ENCODE results near the gene HAP1. TPM values are rescaled to one million over a fixed set of nuclear protein-coding genes. Genes with fewer than 3 reads are reported as not detected.

HAP1 gene
- total and polyA plus RNA-seq, 2 donors (not counting 1 experiment from before 2014, with no cell fraction given), result 0.02 to 0.17 TPM

DNA sequence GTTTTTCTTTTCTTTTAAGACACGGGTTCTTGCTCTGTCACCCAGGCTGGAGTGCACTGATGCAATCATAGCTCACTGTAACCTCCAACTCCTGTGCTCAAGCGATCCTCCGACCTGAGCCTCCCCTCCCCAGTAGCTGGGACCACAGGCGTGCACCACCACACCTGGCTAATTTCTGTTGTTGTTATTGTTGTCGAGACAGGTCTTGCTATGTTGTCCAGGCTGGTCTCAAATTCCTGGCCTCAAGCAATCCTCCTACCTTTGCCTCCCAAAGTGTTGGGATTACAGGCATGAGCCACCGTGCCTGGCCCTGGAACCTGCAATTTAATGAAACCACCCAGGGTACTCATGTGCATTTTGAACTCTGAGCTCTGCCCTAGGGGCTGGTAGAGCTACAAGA, 27.9 kb upstream of the HAP1 start:
- H2AFZ ChIP-seq (ENCODE audit: low read length), result no peak overlapping the region
- TF ChIP-seq, protein P1, sequence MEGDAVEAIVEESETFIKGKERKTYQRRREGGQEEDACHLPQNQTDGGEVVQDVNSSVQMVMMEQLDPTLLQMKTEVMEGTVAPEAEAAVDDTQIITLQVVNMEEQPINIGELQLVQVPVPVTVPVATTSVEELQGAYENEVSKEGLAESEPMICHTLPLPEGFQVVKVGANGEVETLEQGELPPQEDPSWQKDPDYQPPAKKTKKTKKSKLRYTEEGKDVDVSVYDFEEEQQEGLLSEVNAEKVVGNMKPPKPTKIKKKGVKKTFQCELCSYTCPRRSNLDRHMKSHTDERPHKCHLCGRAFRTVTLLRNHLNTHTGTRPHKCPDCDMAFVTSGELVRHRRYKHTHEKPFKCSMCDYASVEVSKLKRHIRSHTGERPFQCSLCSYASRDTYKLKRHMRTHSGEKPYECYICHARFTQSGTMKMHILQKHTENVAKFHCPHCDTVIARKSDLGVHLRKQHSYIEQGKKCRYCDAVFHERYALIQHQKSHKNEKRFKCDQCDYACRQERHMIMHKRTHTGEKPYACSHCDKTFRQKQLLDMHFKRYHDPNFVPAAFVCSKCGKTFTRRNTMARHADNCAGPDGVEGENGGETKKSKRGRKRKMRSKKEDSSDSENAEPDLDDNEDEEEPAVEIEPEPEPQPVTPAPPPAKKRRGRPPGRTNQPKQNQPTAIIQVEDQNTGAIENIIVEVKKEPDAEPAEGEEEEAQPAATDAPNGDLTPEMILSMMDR (conservative IDR thresholded peaks at IDR 0.05 in 1 of 2, IDR thresholded peaks at IDR 0.05 in 1 of 2; ENCODE audit: low read depth in 1 of 2, low read length in 2 of 2), result no peak
- TF ChIP-seq EZH2 (IDR thresholded peaks at IDR 0.05; ENCODE audit: low read length, missing control alignments), result no peak
- H3K27me3 ChIP-seq (ENCODE audit: control insufficient read depth, insufficient read depth, low read length), result no peaks in the 10 kb centered on the region
- no peaks in the 10 kb centered on the region for H3K36me3 ChIP-seq (ENCODE audit: control insufficient read depth, insufficient read depth, low read length)
- no peaks in the 10 kb centered on the region for H3K9me3 ChIP-seq (ENCODE audit: control insufficient read depth, insufficient read depth, low read depth, low read length)
- no peaks in the 10 kb centered on the region for H3K79me2 ChIP-seq (ENCODE audit: control insufficient read depth, insufficient read depth, low read length)
- H3K9ac ChIP-seq (ENCODE audit: insufficient read depth, low read length), result no peak overlapping the region
- DNase-seq (ENCODE audit: low read depth in 2 of 2), result no peak
- no peaks in the 10 kb centered on the region for H4K20me1 ChIP-seq (ENCODE audit: control insufficient read depth, extremely low read depth, insufficient read depth, low read length)
- H3K4me2 ChIP-seq (ENCODE audit: extremely low read depth, insufficient read depth, low read length), result no peak overlapping the region
- H3K27ac ChIP-seq (ENCODE audit: insufficient read depth, low read length), result no peak overlapping the region
- H3K4me1 ChIP-seq (ENCODE audit: control insufficient read depth, extremely low read depth, insufficient read depth, low read length), result no peaks in the 10 kb centered on the region
- no peak overlapping the region for H3K4me3 ChIP-seq (replicated peaks in 1 of 4; ENCODE audit: control extremely low read depth in 1 of 4, insufficient read depth in 1 of 4, low read depth in 3 of 4, low read length in 4 of 4)

DNA sequence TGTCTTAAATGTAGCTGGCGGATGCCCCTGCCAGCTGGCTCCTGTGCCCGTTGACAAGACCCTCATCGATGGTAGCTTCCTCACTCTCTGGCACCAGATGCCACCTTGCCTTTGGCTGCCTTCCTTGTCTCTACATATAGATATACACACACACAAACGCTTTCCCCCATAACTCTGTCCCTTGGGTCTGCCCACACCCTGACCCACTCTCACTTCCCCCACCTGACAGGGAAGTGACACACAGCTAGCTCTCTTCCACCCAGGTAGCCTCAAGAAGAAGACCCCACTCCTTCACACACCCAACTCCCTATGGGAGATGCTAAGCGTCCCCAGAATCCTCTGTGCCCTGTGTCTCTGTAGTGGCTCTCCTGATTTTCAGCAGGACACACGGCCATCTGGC, 26.4 kb upstream of the HAP1 start:
- Histone ChIP-seq H3K4me3 (replicated peaks in 1 of 4; ENCODE audit: control extremely low read depth in 1 of 4, insufficient read depth in 1 of 4, low read depth in 3 of 4, low read length in 4 of 4) (no peak overlapping the region), H4K20me1 (ENCODE audit: control insufficient read depth, extremely low read depth, insufficient read depth, low read length) (no peaks in the 10 kb centered on the region), H2AFZ (ENCODE audit: low read length) (no peak overlapping the region), H3K36me3 (ENCODE audit: control insufficient read depth, insufficient read depth, low read length) (no peaks in the 10 kb centered on the region), H3K27ac (ENCODE audit: insufficient read depth, low read length) (no peak overlapping the region), H3K9me3 (ENCODE audit: control insufficient read depth, insufficient read depth, low read depth, low read length) (no peaks in the 10 kb centered on the region), H3K79me2 (ENCODE audit: control insufficient read depth, insufficient read depth, low read length) (no peaks in the 10 kb centered on the region), H3K9ac (ENCODE audit: insufficient read depth, low read length) (no peak overlapping the region), H3K27me3 (ENCODE audit: control insufficient read depth, insufficient read depth, low read length) (no peaks in the 10 kb centered on the region), H3K4me2 (ENCODE audit: extremely low read depth, insufficient read depth, low read length) (no peak overlapping the region), H3K4me1 (ENCODE audit: control insufficient read depth, extremely low read depth, insufficient read depth, low read length) (no peaks in the 10 kb centered on the region)
- no peak for DNase-seq (ENCODE audit: low read depth in 2 of 2)
- TF ChIP-seq, protein P1 (conservative IDR thresholded peaks at IDR 0.05 in 1 of 2, IDR thresholded peaks at IDR 0.05 in 1 of 2; ENCODE audit: low read depth in 1 of 2, low read length in 2 of 2), result no peak
- TF ChIP-seq EZH2 (IDR thresholded peaks at IDR 0.05; ENCODE audit: low read length, missing control alignments), result no peak

DNA sequence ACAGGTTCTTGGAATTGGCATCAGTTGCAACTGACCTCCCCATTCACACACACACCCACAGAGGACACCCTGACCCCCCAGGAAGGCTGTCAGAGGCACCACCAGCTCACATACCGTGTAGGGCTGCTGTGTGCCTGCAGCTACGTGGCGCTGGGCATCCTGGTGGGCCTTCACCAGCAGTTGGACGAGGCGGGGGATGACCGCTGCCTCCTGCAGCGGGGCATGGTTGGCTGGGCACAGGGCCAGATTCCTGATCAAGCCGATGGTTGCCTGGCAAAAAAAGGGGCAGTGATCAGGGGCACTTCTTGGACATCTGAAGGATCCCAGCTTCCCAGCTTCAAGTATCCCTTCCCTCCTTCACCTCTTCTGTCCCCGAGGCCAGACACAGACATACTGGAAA, 24.2 kb upstream of the HAP1 start:
- Histone ChIP-seq H3K9me3 (ENCODE audit: control insufficient read depth, insufficient read depth, low read depth, low read length) (no peaks in the 10 kb centered on the region), H3K4me2 (ENCODE audit: extremely low read depth, insufficient read depth, low read length) (no peak overlapping the region), H2AFZ (ENCODE audit: low read length) (no peak overlapping the region), H3K4me3 (replicated peaks in 1 of 4; ENCODE audit: control extremely low read depth in 1 of 4, insufficient read depth in 1 of 4, low read depth in 3 of 4, low read length in 4 of 4) (no peak overlapping the region), H3K9ac (ENCODE audit: insufficient read depth, low read length) (no peak overlapping the region), H4K20me1 (ENCODE audit: control insufficient read depth, extremely low read depth, insufficient read depth, low read length) (no peaks in the 10 kb centered on the region), H3K36me3 (ENCODE audit: control insufficient read depth, insufficient read depth, low read length) (no peaks in the 10 kb centered on the region), H3K27ac (ENCODE audit: insufficient read depth, low read length) (no peak overlapping the region), H3K27me3 (ENCODE audit: control insufficient read depth, insufficient read depth, low read length) (no peaks in the 10 kb centered on the region), H3K79me2 (ENCODE audit: control insufficient read depth, insufficient read depth, low read length) (no peaks in the 10 kb centered on the region), H3K4me1 (ENCODE audit: control insufficient read depth, extremely low read depth, insufficient read depth, low read length) (no peaks in the 10 kb centered on the region)
- DNase-seq (ENCODE audit: low read depth in 2 of 2), result no peak
- TF ChIP-seq, protein P1 (conservative IDR thresholded peaks at IDR 0.05 in 1 of 2, IDR thresholded peaks at IDR 0.05 in 1 of 2; ENCODE audit: low read depth in 1 of 2, low read length in 2 of 2), result no peak
- TF ChIP-seq EZH2 (IDR thresholded peaks at IDR 0.05; ENCODE audit: low read length, missing control alignments), result no peak

Data from fibroblast of lung (primary cell).